ENCODE results near the gene ZNF205.
"Not testable (repeated sequence)": the region's sequence is repeated elsewhere in the genome, so short reads cannot be mapped to it uniquely, and the experiment has no call there.

Gene ZNF205

GRCh38 chr16:3150346-3151218, 38.2 kb downstream of the ZNF205 start:
- DNase-seq: peak; percentile 93

GRCh38 chr16:3152027-3152276, 39.6 kb downstream of the ZNF205 start:
- DNase-seq: no peak

GRCh38 chr16:3152277-3152990, 40.0 kb downstream of the ZNF205 start:
- DNase-seq: peak; percentile 76

- DNase-seq: no peak
Measured at GRCh38 chr16:3152991-3153368, 40.6 kb downstream of the ZNF205 start.

GRCh38 chr16:3155181-3155580, 42.8 kb downstream of the ZNF205 start:
- no peak for DNase-seq

- no peak for DNase-seq
Measured at GRCh38 chr16:3155972-3156371, 43.6 kb downstream of the ZNF205 start.

GRCh38 chr16:3157229-3158025, 45.0 kb downstream of the ZNF205 start:
- DNase-seq: peak; percentile 80

- DNase-seq: no peak
Measured at GRCh38 chr16:3158026-3158509, 45.7 kb downstream of the ZNF205 start.

GRCh38 chr16:3158510-3159314, 46.3 kb downstream of the ZNF205 start:
- DNase-seq: peak; percentile 80

GRCh38 chr16:3161235-3162018, 49.0 kb downstream of the ZNF205 start:
- DNase-seq: no peak

GRCh38 chr16:3164121-3164991, 52.0 kb downstream of the ZNF205 start:
- DNase-seq: no peak

GRCh38 chr16:3165111-3165822, 52.9 kb downstream of the ZNF205 start:
- DNase-seq: no peak

- DNase-seq: no peak
Measured at GRCh38 chr16:3166505-3166886, 54.1 kb downstream of the ZNF205 start.

- not testable (repeated sequence) for DNase-seq
Measured at GRCh38 chr16:3168729-3169128, 56.3 kb downstream of the ZNF205 start.

Measured in GDM1 (cell line).